Left ventricle myocardium inferior (tissue), 1 donor: ENCODE results near the gene ZMIZ1. TPM values are rescaled to one million over a fixed set of nuclear protein-coding genes. Genes with fewer than 3 reads are reported as not detected.

Experiments
- DNase-seq: peaks from one replicate; pipeline ENCODE4 v3.0.0-alpha.2; 2020
- H3K27ac ChIP-seq: fragments of 200-600 bp; replicated peaks from 2 replicates; pipeline ENCODE4 v1.8.0; 2021
- H3K27me3 ChIP-seq: fragments of 200-600 bp; 2 replicates; pipeline ENCODE4 v1.8.0; 2021; ENCODE audit warnings: low read depth
- H3K36me3 ChIP-seq: fragments of 200-600 bp; 2 replicates; pipeline ENCODE4 v1.8.0; 2021
- H3K4me1 ChIP-seq: fragments of 200-600 bp; 2 replicates; pipeline ENCODE4 v1.8.0; 2021
- H3K4me3 ChIP-seq: fragments of 200-600 bp; 2 replicates; pipeline ENCODE4 v1.8.0; 2021; ENCODE audit warnings: mild to moderate bottlenecking, moderate library complexity
- H3K9me3 ChIP-seq: fragments of 200-600 bp; replicated peaks from 2 replicates; pipeline ENCODE4 v1.8.0; 2021
- CTCF ChIP-seq: fragments of 200-600 bp; IDR thresholded peaks from 2 replicates; pipeline ENCODE4 v1.8.0; 2021; ENCODE audit warnings: antibody characterized with exemption, mild to moderate bottlenecking, borderline replicate concordance
- intact Hi-C: fragments of 100-400 bp; cut with micrococcal nuclease; formaldehyde crosslinking; loops from one replicate; pipeline ENCODE4 v1.11.0; 2022
- total RNA-seq: library from RNA; stranded (reverse); fragmentation: NEBNext Ultra II Directional; extraction: Animal tissue kit (Norgen Biotek cat#: 25700); gene quantifications from one replicate; pipeline ENCODE4 v1.2.1, GENCODE V29; 2021
- donor health status: DM: no; HTN: yes; CAD: no; lungs with severe emphysema.

ZMIZ1 gene
- total RNA-seq, 1 donor from 2014 or later = 55.9 TPM

DNA sequence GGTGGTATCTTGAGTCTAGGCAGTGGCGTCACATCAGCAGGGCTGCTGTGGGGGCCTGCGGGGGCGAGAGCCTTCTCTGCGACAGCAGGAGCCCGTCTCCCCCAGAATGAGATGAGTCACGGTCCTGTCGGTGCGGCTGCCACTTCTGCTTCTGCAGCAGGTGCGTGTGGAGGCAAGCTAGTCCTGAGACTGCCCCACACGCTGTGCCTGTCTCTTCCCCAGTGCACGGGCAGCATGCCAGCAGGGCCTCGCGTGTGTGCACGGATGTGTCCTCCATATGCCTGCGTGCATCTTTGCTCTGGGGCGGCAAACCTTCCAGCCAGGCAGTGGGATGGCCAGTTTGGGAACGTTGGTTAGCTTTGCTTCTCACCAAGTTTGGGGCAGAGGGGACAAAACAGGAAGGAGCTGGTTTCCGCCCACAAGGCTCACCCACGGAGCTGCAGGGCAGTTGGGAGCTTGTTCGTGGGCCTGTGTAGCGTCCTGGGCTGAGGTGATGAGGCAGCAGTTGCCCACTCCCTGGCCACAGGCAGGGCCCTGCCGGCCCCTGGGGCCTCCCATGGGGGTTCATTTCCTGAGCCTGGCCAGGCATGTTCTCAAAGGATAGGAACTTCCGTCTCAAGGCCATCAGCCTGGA is 217.7 kb downstream of the ZMIZ1 start:
- TF ChIP-seq CTCF = no peak
- peak; percentile 75 for DNase-seq
- peaks cover 63% of the 10 kb centered on the region for H3K4me1 ChIP-seq
- no peaks in the 10 kb centered on the region for H3K9me3 ChIP-seq
- H3K27ac ChIP-seq = peak overlapping the region; percentile 68
- H3K36me3 ChIP-seq = peaks cover 46% of the 10 kb centered on the region
- intact Hi-C loops = no loop called here
- no peak overlapping the region for H3K4me3 ChIP-seq
- no peaks in the 10 kb centered on the region for H3K27me3 ChIP-seq

DNA sequence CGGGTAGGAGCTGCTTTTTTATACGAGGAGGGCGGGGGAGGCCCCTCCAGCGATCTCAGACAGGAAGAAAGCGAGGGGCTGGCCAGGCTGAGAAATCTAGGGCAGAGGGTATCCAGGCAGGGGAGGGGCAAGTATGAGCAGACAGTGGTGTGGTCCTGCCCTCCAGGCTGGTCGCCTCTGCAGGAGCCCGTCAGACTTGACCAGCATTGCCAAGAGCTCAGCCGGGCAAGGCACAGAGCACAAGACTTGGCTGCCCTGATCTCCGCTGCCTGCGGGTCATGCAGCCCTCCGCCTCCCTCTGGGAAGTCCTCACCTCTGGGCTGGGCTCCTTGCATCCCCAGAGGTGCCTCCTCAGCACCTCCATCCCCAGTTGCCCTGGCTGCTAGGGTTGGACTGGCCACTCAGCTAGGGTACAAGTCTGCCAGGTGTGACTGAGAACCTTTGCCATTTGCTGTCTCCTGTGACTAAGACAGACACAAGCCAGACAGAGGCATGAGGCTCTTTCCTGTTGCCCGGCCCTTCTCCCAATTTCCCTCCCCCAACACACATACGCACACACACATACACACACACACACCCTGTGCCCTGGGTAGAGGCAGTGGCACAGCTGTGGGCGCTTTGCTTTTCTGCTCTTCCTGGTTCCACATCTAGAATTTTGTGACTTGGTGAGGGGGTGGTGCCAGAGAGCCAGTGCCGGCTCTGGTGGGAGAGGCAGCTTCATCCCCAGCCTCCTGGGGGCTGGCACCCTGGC is 219.4 kb downstream of the ZMIZ1 start:
- no peak for TF ChIP-seq CTCF
- no peak overlapping the region for H3K4me3 ChIP-seq
- DNase-seq = no peak
- peaks cover 60% of the 10 kb centered on the region for H3K36me3 ChIP-seq
- H3K4me1 ChIP-seq = peaks cover 66% of the 10 kb centered on the region
- no peak overlapping the region for H3K27ac ChIP-seq
- H3K9me3 ChIP-seq = no peaks in the 10 kb centered on the region
- intact Hi-C loops = no loop called here
- H3K27me3 ChIP-seq = no peaks in the 10 kb centered on the region

DNA sequence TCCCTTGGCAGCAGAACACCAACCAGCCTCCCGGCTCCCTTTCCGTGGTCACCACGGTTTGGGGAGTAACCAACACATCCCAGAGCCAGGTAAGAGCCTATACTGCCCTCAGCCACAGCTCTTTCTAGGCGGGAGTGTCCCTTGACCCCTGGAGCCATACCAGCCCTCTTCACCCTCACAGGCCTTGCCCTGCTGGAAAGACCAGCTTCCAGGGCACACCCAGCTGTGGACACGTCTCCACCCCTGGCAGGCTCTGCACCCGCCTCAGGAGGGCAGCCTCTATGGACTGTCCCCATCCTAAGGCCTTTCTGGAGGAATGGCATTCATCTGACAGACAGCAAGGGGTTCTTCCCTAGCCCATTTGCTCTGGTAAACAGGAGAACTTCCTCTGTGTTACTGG is 221.0 kb downstream of the ZMIZ1 start:
- intact Hi-C loops = no loop called here
- Histone ChIP-seq H3K36me3 (peaks cover 66% of the 10 kb centered on the region), H3K4me1 (peaks cover 75% of the 10 kb centered on the region)

DNA sequence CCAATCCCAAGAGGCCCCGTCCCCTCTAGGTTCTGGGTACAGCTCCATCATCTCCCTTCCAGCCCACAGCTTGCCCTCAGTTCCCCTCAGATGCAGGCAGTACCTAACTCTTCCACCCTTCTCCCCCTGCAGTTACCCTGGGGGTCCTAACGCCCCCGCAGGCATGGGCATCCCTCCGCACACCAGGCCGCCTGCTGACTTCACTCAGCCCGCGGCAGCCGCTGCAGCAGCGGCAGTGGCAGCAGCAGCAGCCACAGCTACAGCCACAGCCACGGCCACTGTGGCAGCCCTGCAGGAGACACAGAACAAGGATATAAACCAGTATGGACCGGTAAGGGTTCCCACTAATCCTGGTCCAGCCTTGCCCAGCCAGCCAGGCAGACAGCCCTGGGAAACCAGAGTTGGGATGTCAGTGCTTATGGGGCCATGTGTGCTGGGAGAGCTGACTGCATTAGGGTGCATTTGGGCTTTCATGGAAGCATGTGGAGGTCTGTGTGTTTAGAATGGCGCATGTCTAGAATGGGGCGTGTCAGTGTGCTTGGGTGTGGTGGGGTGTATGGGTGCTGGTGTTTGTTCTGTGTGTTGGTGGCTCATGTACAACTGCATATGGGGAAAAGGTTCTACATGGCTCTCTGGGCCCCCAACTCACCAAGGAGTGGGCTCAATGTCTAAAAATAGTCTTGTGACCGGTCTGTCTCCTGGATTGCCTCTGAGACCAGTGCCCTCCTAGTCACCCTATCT is 223.4 kb downstream of the ZMIZ1 start:
- Histone ChIP-seq H3K36me3 (peaks cover 83% of the 10 kb centered on the region), H3K9me3 (no peaks in the 10 kb centered on the region)
- DNase-seq = no peak

More for the DNA sequence above, 221.0 kb downstream of the ZMIZ1 start:
- Histone ChIP-seq H3K27me3 (no peaks in the 10 kb centered on the region), H3K9me3 (no peaks in the 10 kb centered on the region), H3K4me3 (no peak overlapping the region), H3K27ac (peak overlapping the region; percentile 16)
- TF ChIP-seq CTCF = no peak
- DNase-seq = no peak

More for the DNA sequence above, 223.4 kb downstream of the ZMIZ1 start:
- no peak for TF ChIP-seq CTCF
- peaks cover 56% of the 10 kb centered on the region for H3K4me1 ChIP-seq
- no peaks in the 10 kb centered on the region for H3K27me3 ChIP-seq
- H3K27ac ChIP-seq = peak overlapping the region; percentile 66
- intact Hi-C loops = no loop called here
- no peak overlapping the region for H3K4me3 ChIP-seq
